ENCODE results near the gene UQCRHL.
"Not testable (repeated sequence)": the region's sequence is repeated elsewhere in the genome, so short reads cannot be mapped to it uniquely, and the experiment has no call there.

UQCRHL gene

GRCh38 chr1:15833842-15834405, 26.5 kb upstream of the UQCRHL start:
- Mint-ChIP-seq H3K4me3 (peak overlapping the region; percentile 94), H3K27ac (peak overlapping the region; percentile 100), H3K4me1 (peaks cover 48% of the 10 kb centered on the region), H3K9me3 (peaks cover 26% of the 10 kb centered on the region), H3K36me3 (ENCODE audit: low read depth) (peaks cover 37% of the 10 kb centered on the region), H3K27me3 (ENCODE audit: low read depth, poor library complexity) (peaks cover 12% of the 10 kb centered on the region)
- TF ChIP-seq, protein P1, sequence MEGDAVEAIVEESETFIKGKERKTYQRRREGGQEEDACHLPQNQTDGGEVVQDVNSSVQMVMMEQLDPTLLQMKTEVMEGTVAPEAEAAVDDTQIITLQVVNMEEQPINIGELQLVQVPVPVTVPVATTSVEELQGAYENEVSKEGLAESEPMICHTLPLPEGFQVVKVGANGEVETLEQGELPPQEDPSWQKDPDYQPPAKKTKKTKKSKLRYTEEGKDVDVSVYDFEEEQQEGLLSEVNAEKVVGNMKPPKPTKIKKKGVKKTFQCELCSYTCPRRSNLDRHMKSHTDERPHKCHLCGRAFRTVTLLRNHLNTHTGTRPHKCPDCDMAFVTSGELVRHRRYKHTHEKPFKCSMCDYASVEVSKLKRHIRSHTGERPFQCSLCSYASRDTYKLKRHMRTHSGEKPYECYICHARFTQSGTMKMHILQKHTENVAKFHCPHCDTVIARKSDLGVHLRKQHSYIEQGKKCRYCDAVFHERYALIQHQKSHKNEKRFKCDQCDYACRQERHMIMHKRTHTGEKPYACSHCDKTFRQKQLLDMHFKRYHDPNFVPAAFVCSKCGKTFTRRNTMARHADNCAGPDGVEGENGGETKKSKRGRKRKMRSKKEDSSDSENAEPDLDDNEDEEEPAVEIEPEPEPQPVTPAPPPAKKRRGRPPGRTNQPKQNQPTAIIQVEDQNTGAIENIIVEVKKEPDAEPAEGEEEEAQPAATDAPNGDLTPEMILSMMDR (IDR thresholded peaks at IDR 0.05): no peak
- no peak for DNase-seq

GRCh38 chr1:15833069-15833679, 25.7 kb upstream of the UQCRHL start:
- Mint-ChIP-seq H3K9me3 (peaks cover 26% of the 10 kb centered on the region), H3K27ac (no peak overlapping the region), H3K36me3 (ENCODE audit: low read depth) (peaks cover 39% of the 10 kb centered on the region), H3K4me1 (peaks cover 48% of the 10 kb centered on the region), H3K27me3 (ENCODE audit: low read depth, poor library complexity) (peaks cover 12% of the 10 kb centered on the region), H3K4me3 (peak overlapping the region; percentile 94)
- no peak for DNase-seq
- TF ChIP-seq, protein P1 (IDR thresholded peaks at IDR 0.05): no peak

DNA sequence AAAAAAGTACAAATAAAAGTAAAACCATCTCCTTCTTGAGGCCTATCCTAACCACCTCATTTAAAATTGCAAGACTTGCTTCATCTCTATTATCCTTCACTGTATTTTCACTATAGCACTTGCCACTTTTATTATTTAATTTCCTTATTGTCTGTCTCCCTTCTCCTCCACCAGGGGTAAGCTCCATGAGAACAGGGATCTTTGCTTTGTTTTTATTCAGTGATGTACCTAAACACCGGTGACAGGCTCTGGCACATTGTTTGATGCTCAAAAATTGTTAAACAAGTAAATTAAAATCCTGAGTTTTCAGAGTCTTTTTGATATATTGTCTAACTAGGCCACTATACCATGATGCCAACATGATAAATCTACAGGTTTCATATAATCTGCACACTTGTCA, 22.8 kb upstream of the UQCRHL start:
- Mint-ChIP-seq H3K4me1 (peaks cover 56% of the 10 kb centered on the region), H3K27ac (peak overlapping the region; percentile 70), H3K9me3 (peaks cover 19% of the 10 kb centered on the region), H3K36me3 (ENCODE audit: low read depth) (peaks cover 48% of the 10 kb centered on the region), H3K4me3 (no peak overlapping the region), H3K27me3 (ENCODE audit: low read depth, poor library complexity) (peaks cover 8% of the 10 kb centered on the region)
- TF ChIP-seq, protein P1 (IDR thresholded peaks at IDR 0.05): no peak
- DNase-seq: no peak

DNA sequence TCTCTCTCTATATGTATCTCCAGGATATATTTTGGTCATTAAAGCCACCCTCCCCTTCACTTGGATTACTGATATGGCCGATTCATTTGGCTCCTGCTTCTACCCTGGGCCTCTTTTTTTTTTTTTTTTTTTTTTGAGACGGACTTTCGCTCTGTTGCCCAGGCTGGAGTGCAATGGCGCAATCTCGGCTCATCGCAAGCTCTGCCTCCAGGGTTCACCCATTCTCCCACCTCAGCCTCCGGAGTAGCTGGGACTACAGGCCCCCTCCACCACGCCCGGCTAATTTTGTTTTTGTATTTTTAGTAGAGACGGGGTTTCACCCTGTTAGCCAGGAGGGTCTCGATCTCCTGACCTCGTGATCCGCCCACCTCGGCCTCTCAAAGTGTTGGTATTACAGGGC, 21.5 kb upstream of the UQCRHL start:
- H3K4me3 Mint-ChIP-seq; H3K27me3 Mint-ChIP-seq (ENCODE audit: low read depth, poor library complexity); DNase-seq; H3K27ac Mint-ChIP-seq: not testable (repeated sequence)
- Mint-ChIP-seq H3K9me3 (peaks cover 18% of the 10 kb centered on the region), H3K4me1 (peaks cover 50% of the 10 kb centered on the region), H3K36me3 (ENCODE audit: low read depth) (peaks cover 44% of the 10 kb centered on the region)

DNA sequence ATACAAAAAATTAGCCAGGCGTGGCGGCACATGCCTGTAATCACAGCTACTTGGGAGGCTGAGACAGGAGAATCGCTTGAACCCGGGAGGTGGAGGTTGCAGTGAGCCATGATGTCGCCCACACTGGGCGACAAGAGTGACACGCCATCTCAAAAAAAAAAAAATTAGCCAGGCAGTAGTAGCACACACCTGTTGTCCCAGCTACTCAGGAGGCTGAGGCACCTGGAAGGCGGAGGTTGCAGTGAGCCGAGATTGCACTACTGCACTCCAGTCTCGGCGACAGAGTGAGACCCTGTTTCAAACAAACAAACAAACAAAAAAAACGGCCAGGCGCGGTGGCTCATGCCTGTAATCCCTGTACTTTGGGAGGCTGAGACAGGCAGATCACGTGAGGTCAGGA, 20.1 kb upstream of the UQCRHL start:
- DNase-seq; H3K27ac Mint-ChIP-seq; H3K4me3 Mint-ChIP-seq; H3K9me3 Mint-ChIP-seq; H3K27me3 Mint-ChIP-seq (ENCODE audit: low read depth, poor library complexity): not testable (repeated sequence)
- H3K4me1 Mint-ChIP-seq: peaks cover 43% of the 10 kb centered on the region
- peaks cover 35% of the 10 kb centered on the region for H3K36me3 Mint-ChIP-seq (ENCODE audit: low read depth)

DNA sequence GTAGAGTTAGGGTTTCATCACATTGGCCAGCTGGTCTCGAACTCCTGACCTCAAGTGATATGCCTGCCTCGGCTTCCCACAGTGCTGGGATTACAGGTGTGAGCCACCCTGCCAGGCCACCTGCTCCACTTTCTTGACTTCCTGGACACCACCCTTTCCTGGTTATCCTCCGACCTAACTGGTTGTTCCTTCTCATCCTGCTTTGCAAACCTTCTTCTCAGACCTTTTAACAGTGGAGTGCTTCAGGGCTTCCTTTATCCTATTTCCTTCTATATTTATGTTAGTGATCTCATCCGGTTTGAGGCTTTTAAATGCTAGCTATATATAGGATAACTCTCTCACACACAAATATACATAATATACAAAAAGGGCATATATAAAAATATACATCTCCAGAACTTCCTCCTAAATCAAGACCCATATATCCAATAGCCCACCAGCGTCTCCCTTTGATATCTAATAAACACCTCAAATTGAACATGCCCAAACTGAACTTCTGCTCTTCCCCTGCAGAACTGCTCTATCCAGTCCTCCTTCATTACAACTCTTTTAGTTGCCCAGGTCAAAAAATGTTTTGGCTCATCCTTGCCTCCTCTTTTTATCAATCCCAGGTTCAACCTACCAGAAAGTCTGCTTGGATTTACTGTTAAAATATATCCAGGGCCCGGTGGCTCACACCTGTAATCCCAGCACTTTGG, 19.5 kb upstream of the UQCRHL start:
- Mint-ChIP-seq H3K27me3 (ENCODE audit: low read depth, poor library complexity) (peaks cover 4% of the 10 kb centered on the region), H3K4me1 (peaks cover 44% of the 10 kb centered on the region), H3K27ac (no peak overlapping the region), H3K9me3 (peaks cover 9% of the 10 kb centered on the region), H3K36me3 (ENCODE audit: low read depth) (peaks cover 38% of the 10 kb centered on the region), H3K4me3 (no peak overlapping the region)
- DNase-seq: no peak
- TF ChIP-seq, protein P1 (IDR thresholded peaks at IDR 0.05): no peak
